ENCODE measurements around the gene OR4D11. TPM values are rescaled to one million over a fixed set of nuclear protein-coding genes. Genes with fewer than 3 reads are reported as not detected.

OR4D11 gene
- total RNA-seq, 6 experiments from 2014 or later = not detected

- Mint-ChIP-seq H3K4me3 (no peak overlapping the region), H3K27ac (no peak overlapping the region), H3K4me1 (ENCODE audit: low read depth) (peaks cover 38% of the 10 kb centered on the region), H3K36me3 (ENCODE audit: low read depth) (peaks cover 9% of the 10 kb centered on the region), H3K27me3 (ENCODE audit: insufficient read depth) (peaks cover 15% of the 10 kb centered on the region), H3K9me3 (peaks cover 8% of the 10 kb centered on the region)
- DNase-seq = no peak
- no peak for TF ChIP-seq CTCF (IDR thresholded peaks at IDR 0.05)
These were observed 44.9 kb downstream of the OR4D11 start for GRCh38 chr11:59548309-59548656.

- peak; percentile 69 for TF ChIP-seq CTCF (IDR thresholded peaks at IDR 0.05)
These were observed 47.0 kb downstream of the OR4D11 start for GRCh38 chr11:59550368-59550841.

GRCh38 chr11:59550842-59551658, 47.7 kb downstream of the OR4D11 start:
- Mint-ChIP-seq H3K9me3 (peaks cover 8% of the 10 kb centered on the region), H3K27me3 (ENCODE audit: insufficient read depth) (peaks cover 15% of the 10 kb centered on the region), H3K36me3 (ENCODE audit: low read depth) (no peaks in the 10 kb centered on the region), H3K4me3 (peak overlapping the region; percentile 89), H3K27ac (peak overlapping the region; percentile 91), H3K4me1 (ENCODE audit: low read depth) (peaks cover 34% of the 10 kb centered on the region)
- DNase-seq = peak; percentile 94
- no peak for TF ChIP-seq CTCF (IDR thresholded peaks at IDR 0.05)

More at GRCh38 chr11:59550368-59550841, 47.0 kb downstream of the OR4D11 start:
- H3K27me3 Mint-ChIP-seq (ENCODE audit: insufficient read depth) = peaks cover 15% of the 10 kb centered on the region
- H3K36me3 Mint-ChIP-seq (ENCODE audit: low read depth) = no peaks in the 10 kb centered on the region; the same call in 1 of the 2 replicates
- peak overlapping the region; percentile 91 for H3K27ac Mint-ChIP-seq
- H3K9me3 Mint-ChIP-seq = peaks cover 8% of the 10 kb centered on the region
- DNase-seq = peak; percentile 98
- peaks cover 31% of the 10 kb centered on the region for H3K4me1 Mint-ChIP-seq (ENCODE audit: low read depth)
- peak overlapping the region; percentile 89 for H3K4me3 Mint-ChIP-seq

- peaks cover 16% of the 10 kb centered on the region for H3K27me3 Mint-ChIP-seq (ENCODE audit: insufficient read depth)
- H3K4me1 Mint-ChIP-seq (ENCODE audit: low read depth) = peaks cover 42% of the 10 kb centered on the region
These were observed 48.5 kb downstream of the OR4D11 start for GRCh38 chr11:59551659-59552521.

More at GRCh38 chr11:59551659-59552521, 48.5 kb downstream of the OR4D11 start:
- Mint-ChIP-seq H3K36me3 (ENCODE audit: low read depth) (no peaks in the 10 kb centered on the region), H3K27ac (peak overlapping the region; percentile 91), H3K4me3 (peak overlapping the region; percentile 89), H3K9me3 (peaks cover 8% of the 10 kb centered on the region)
- TF ChIP-seq CTCF (IDR thresholded peaks at IDR 0.05) = no peak
- DNase-seq = peak; percentile 71

Data from HFFc6 (cell line).